Left forelimb (tissue), 1 donor: ENCODE data around the gene TENM3.

Experiments used
- DNase-seq: peaks from one replicate; pipeline ENCODE4 v3.0.0-alpha.2; 2018; ENCODE audit warnings: low spot score

TENM3 gene

GRCh38 chr4:182743815-182744214 lies 500.6 kb downstream of the TENM3 start:
- DNase-seq = no peak

GRCh38 chr4:182745237-182745636 lies 502.0 kb downstream of the TENM3 start:
- DNase-seq = no peak

- no peak for DNase-seq
These were observed 503.7 kb downstream of the TENM3 start for GRCh38 chr4:182746876-182747275.

GRCh38 chr4:182748283-182748682 lies 505.1 kb downstream of the TENM3 start:
- DNase-seq = no peak

DNA sequence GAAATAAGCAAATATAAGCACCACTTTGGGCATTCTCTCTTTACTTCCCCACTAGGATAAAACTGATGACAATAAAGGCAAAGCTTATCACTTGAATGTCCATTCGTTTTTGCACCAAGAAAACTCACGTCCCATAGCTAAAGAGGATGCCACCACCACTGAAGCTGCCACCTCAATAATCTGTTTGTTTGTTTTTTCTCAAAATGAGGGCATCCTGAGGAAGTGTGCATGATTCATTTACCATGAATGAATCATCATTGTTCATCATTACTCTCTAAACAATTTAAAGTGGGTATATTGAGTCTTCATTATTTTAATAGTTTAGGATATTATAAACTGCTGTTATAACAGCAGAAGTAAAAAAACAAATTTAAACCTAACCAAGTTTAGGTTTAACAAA lies 505.7 kb downstream of the TENM3 start:
- no peak for DNase-seq

- no peak for DNase-seq
These were observed 506.5 kb downstream of the TENM3 start for GRCh38 chr4:182749667-182750167.

GRCh38 chr4:182752158-182752910 lies 509.1 kb downstream of the TENM3 start:
- no peak for DNase-seq

GRCh38 chr4:182754895-182755294 lies 511.7 kb downstream of the TENM3 start:
- DNase-seq = no peak

- no peak for DNase-seq
These were observed 513.0 kb downstream of the TENM3 start for GRCh38 chr4:182756161-182756690.

- DNase-seq = no peak
These were observed 515.1 kb downstream of the TENM3 start for GRCh38 chr4:182758273-182758672.

- DNase-seq = no peak
These were observed 517.4 kb downstream of the TENM3 start for GRCh38 chr4:182760551-182761043.

DNA sequence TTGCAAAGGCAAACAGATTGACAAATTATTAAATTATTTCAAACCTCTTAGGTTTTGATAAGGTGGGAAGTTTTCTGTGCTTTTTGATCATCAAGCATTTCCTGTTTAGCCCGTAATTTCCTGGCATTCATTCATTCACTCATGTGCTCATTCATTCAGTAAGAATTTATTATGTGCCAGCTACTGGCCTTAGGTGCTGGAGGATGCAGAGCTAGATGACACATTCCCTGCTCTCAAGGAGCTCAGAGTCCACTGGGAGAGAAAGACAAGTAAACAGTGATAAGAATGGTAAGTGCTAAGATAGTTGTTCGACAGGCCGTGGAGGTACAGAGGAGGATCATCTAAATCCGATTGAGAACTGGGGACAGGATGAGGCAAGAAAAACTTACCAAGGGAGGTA lies 520.9 kb downstream of the TENM3 start:
- DNase-seq = no peak

GRCh38 chr4:182764642-182765041 lies 521.4 kb downstream of the TENM3 start:
- no peak for DNase-seq

DNA sequence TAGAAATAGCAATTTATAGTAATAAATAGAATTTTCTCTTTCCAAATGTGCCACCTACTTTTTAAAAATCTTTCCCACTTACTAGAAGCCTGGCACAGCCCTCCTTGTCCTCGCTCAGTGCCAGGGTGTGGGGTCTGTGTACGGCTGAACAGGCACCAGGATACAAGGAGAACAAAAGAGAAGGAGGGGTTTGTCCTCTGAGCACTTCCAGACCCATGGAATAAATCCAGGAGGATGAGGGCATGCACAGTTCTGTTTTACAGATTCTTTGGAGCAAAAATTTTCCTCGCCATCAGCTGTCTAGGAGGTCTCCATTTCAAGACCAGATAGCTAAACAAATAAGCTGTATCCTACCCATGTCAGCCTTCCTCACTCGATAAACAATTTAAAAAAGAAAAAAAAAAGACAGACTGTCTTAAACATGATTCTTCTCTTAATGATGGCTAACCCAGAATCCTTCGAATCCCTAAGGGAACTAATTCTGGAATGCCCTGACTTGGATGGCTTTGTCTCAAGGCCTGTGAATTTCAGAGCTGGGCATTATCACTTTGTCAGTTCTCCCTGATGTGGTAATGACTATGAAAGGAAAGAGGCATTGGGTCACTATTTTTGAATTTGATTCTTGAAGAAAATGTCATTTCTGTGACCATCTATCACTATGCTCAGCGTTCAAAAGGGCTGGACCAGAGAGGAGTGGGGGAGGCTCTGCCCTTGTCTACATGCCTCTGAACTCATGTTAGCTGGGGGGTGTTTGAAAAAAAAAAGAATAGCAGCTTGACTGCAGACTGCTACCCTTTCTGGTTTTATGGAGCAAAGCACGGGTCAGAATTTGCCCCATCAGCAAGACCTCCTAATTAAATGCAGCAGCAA lies 523.0 kb downstream of the TENM3 start:
- DNase-seq = no peak

GRCh38 chr4:182766857-182767250 lies 523.7 kb downstream of the TENM3 start:
- no peak for DNase-seq

DNA sequence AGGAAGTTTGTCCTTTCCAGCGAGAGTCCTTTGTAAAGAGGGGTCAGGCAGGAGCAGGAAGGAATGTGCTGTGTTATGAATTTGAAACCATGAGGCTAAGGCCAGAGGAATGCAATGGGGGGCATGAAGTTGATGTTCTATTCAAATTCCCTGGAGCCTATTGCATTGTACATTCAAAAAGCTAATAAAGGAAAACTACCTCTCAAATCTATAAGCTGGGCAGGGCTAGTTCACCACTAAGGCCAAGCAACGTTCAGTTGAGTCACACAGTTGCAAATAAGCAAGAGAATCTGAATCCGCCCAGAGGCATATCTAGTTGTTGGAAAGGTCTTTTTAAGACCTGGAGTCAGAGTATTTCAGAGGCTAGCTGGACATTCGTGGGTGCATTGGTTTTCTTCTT lies 525.6 kb downstream of the TENM3 start:
- no peak for DNase-seq

GRCh38 chr4:182770259-182770995 lies 527.2 kb downstream of the TENM3 start:
- DNase-seq = no peak

- DNase-seq = no peak
These were observed 527.9 kb downstream of the TENM3 start for GRCh38 chr4:182770996-182771514.

DNA sequence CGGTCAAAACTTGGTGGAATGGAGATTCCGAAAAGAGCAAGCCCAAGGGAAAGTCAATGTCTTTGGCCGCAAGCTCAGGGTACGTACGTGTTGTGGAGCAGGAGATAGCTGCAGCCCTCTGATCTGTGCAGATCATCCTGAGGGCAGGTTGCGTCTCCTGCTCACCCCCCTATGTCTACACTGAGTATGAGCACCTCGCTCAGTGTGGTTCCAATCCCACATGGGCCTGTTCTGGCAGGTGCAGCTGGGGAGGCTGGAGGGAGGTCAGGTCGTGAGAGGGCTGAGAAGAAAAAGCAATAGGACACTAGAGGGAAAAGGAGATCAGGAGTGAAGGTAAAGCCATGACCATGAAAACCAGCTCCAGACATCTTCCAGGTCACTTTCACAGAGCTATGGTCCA lies 531.9 kb downstream of the TENM3 start:
- no peak for DNase-seq

DNA sequence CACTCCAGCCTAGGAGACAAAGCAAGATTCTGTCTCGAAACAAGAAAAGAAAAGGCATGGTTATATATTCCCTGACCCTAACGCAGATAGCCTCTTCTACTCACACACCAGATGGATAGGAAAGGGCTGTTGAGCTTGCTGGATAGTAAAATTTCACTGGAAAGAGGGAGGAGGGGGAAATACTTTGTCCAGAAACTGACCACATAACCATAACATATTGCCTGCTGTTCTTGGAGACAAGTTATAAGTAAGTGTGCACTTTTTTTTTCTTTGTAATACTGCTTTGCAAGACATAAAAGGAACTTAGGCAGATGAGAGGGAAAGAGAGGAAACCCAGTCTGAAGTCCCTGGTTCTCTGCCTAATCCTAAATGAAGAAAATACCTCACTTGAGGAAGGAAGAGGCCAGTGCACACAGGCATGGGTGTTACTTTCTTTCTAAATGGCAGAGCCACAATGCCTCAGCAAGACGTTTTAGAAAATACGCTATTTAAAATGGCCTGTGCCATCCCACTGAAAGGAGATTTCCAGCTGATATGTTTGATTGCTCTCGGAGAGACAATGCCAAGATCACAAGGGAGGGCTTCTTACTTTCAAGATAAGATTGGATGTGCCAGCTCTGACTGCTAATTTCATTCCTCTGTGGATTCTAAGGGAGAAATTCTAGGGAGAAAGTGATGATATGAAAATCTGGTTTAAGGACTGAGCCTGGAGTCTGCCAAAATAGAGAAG lies 533.3 kb downstream of the TENM3 start:
- DNase-seq = no peak
